MM.1S (cell line): ENCODE measurements around the gene NFILZ.
"Not testable (repeated sequence)": the region's sequence is repeated elsewhere in the genome, so short reads cannot be mapped to it uniquely, and the experiment has no call there.

Source experiments
- DNase-seq: peaks from one replicate; pipeline ENCODE4 v3.0.0-alpha.2; 2015
- H2AFZ ChIP-seq: fragments of 300-600 bp; sonication (generic); 2 replicates; pipeline ENCODE4 v1.6.0; 2016; ENCODE audit warnings: antibody characterized with exemption, low read length
- H3F3A ChIP-seq: fragments of 300-600 bp; sonication (generic); 2 replicates; pipeline ENCODE4 v1.6.1; 2016; ENCODE audit warnings: mild to moderate bottlenecking, antibody characterized with exemption, low read length, moderate library complexity, mixed read lengths; ENCODE audit not compliant: insufficient read depth
- H3K27ac ChIP-seq: fragments of 300-600 bp; sonication (generic); 2 replicates; pipeline ENCODE4 v1.5.1; 2016; ENCODE audit warnings: mild to moderate bottlenecking, low read length
- H3K27me3 ChIP-seq: fragments of 300-600 bp; sonication (generic); replicated peaks from 2 replicates; pipeline ENCODE4 v1.6.0; 2016; ENCODE audit warnings: low read length; ENCODE audit not compliant: insufficient read depth
- H3K36me3 ChIP-seq: fragments of 300-600 bp; sonication (generic); replicated peaks from 2 replicates; pipeline ENCODE4 v1.6.1; 2016; ENCODE audit warnings: mild to moderate bottlenecking, low read length, mixed read lengths; ENCODE audit not compliant: insufficient read depth
- H3K4me1 ChIP-seq: fragments of 300-600 bp; sonication (generic); 2 replicates; pipeline ENCODE4 v1.6.1; 2016; ENCODE audit warnings: low read length, mixed read lengths
- H3K4me2 ChIP-seq: fragments of 300-600 bp; sonication (generic); 2 replicates; pipeline ENCODE4 v1.6.0; 2016; ENCODE audit warnings: low read depth, low read length
- H3K4me3 ChIP-seq: fragments of 300-600 bp; sonication (generic); 2 replicates; pipeline ENCODE4 v1.5.1; 2016; ENCODE audit warnings: low read length, mixed read lengths
- H3K79me2 ChIP-seq: fragments of 300-600 bp; sonication (generic); 2 replicates; pipeline ENCODE4 v1.6.1; 2016; ENCODE audit warnings: mixed run types, low read length, mixed read lengths
- H3K9ac ChIP-seq: fragments of 300-600 bp; sonication (generic); 2 replicates; pipeline ENCODE4 v1.6.1; 2016; ENCODE audit warnings: low read length, mixed read lengths
- H3K9me2 ChIP-seq: fragments of 300-600 bp; sonication (generic); replicated peaks from 2 replicates; pipeline ENCODE4 v1.6.1; 2016; ENCODE audit warnings: mild to moderate bottlenecking, low read length, mixed read lengths; ENCODE audit not compliant: insufficient read depth
- H3K9me3 ChIP-seq: fragments of 300-600 bp; sonication (generic); replicated peaks from 2 replicates; pipeline ENCODE4 v1.6.1; 2016; ENCODE audit warnings: mild to moderate bottlenecking, low read length, mixed read lengths; ENCODE audit not compliant: insufficient read depth
- H4K20me1 ChIP-seq: fragments of 300-600 bp; sonication (generic); 2 replicates; pipeline ENCODE4 v1.6.1; 2016; ENCODE audit warnings: mild to moderate bottlenecking, low read length, moderate library complexity, mixed read lengths; ENCODE audit not compliant: insufficient read depth
- EZH2 ChIP-seq: fragments of 300-600 bp; sonication (generic); optimal IDR thresholded peaks from 2 replicates; pipeline ENCODE3; 2017; ENCODE audit warnings: low read depth, mild to moderate bottlenecking, antibody characterized with exemption, low read length, mixed read lengths
- EZH2phosphoT487 ChIP-seq: fragments of 300-600 bp; sonication (generic); IDR thresholded peaks from 2 replicates; pipeline ENCODE4 v1.6.1; 2018; ENCODE audit warnings: antibody characterized with exemption, low read length
- TF ChIP-seq, protein P1 (sequence below): fragments of 300-600 bp; sonication (generic); IDR thresholded peaks from 2 replicates; pipeline ENCODE4 v1.5.1; 2016; ENCODE audit warnings: antibody characterized with exemption, low read length, mixed read lengths

NFILZ gene

DNA sequence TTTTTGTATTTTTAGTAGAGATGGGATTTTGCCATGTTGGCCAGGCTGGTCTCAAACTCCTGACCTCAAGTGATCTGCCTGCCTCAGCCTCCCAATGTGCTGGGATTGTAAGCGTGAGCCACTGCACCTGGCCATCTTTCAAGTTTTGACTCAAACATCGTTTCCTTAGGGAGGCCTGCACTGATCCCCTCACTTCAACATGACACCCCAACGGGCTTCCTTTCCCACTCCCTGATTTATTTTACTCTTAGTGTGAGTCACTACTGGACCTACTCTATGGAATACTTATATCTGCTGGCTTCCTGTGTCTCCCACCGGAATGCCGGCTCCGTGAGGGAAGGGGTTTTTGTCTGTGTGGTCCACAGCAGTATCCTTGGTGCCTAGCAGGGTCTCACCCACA, 15.4 kb upstream of the NFILZ start:
- no peak overlapping the region for H3K4me3 ChIP-seq
- no peak for TF ChIP-seq EZH2
- TF ChIP-seq, protein P1, sequence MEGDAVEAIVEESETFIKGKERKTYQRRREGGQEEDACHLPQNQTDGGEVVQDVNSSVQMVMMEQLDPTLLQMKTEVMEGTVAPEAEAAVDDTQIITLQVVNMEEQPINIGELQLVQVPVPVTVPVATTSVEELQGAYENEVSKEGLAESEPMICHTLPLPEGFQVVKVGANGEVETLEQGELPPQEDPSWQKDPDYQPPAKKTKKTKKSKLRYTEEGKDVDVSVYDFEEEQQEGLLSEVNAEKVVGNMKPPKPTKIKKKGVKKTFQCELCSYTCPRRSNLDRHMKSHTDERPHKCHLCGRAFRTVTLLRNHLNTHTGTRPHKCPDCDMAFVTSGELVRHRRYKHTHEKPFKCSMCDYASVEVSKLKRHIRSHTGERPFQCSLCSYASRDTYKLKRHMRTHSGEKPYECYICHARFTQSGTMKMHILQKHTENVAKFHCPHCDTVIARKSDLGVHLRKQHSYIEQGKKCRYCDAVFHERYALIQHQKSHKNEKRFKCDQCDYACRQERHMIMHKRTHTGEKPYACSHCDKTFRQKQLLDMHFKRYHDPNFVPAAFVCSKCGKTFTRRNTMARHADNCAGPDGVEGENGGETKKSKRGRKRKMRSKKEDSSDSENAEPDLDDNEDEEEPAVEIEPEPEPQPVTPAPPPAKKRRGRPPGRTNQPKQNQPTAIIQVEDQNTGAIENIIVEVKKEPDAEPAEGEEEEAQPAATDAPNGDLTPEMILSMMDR = no peak
- H2AFZ ChIP-seq = no peak overlapping the region
- H3K36me3 ChIP-seq = no peaks in the 10 kb centered on the region
- no peaks in the 10 kb centered on the region for H4K20me1 ChIP-seq
- H3K4me1 ChIP-seq = no peaks in the 10 kb centered on the region
- H3K9ac ChIP-seq = no peak overlapping the region
- no peak overlapping the region for H3K27ac ChIP-seq
- no peak overlapping the region for H3K4me2 ChIP-seq
- H3K9me2 ChIP-seq = no peaks in the 10 kb centered on the region
- H3K79me2 ChIP-seq = no peaks in the 10 kb centered on the region
- no peaks in the 10 kb centered on the region for H3K9me3 ChIP-seq
- peaks cover 61% of the 10 kb centered on the region for H3K27me3 ChIP-seq
- DNase-seq = no peak
- H3F3A ChIP-seq = no peaks in the 10 kb centered on the region

DNA sequence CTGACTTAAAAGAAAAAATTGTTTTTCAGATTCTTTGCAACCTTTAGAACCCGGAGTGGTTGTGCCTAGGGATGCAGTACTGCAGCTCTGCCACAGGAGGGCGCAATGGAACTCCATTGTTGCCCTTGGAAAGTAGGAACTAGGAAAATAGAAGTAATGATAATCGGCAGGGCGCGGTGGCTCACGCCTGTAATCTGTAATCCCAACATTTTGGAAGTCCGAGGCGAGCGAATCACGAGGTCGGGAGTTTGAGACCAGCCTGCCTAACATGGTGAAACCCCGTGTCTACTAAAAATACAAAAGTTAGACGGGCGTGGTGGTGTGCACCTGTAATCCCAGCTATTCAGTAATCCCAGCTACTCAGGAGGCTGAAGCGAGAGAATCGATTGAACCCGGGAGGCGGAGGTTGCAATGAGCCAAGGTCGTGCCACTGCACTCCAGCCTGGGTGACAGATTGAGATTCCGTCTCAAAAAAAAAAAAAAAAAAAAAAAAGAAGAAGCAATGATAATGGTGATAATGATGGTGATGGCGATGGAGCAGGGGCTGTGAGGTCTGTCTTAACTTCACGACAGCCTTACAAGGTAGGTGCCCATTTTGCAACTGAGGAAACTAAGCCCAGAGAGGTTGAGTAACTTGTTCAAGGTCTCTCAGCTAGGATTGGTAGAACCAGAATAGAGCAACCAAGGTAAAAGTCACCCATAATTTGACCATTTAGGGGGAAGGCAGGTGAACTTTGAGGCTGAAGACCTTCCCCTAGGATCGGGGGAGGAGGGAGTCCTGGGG, 14.4 kb upstream of the NFILZ start:
- no peaks in the 10 kb centered on the region for H3K79me2 ChIP-seq
- H4K20me1 ChIP-seq = no peaks in the 10 kb centered on the region
- H3K9me3 ChIP-seq = no peaks in the 10 kb centered on the region
- no peak overlapping the region for H2AFZ ChIP-seq
- H3K9ac ChIP-seq = no peak overlapping the region
- TF ChIP-seq, protein P1 = peak; percentile 88
- no peak for TF ChIP-seq EZH2
- H3K27ac ChIP-seq = no peak overlapping the region
- peaks cover 68% of the 10 kb centered on the region for H3K27me3 ChIP-seq
- no peak overlapping the region for H3K4me2 ChIP-seq
- no peaks in the 10 kb centered on the region for H3K36me3 ChIP-seq
- peak; percentile 46 for DNase-seq
- H3K4me3 ChIP-seq = no peak overlapping the region
- H3F3A ChIP-seq = no peaks in the 10 kb centered on the region
- no peaks in the 10 kb centered on the region for H3K9me2 ChIP-seq
- no peaks in the 10 kb centered on the region for H3K4me1 ChIP-seq

DNA sequence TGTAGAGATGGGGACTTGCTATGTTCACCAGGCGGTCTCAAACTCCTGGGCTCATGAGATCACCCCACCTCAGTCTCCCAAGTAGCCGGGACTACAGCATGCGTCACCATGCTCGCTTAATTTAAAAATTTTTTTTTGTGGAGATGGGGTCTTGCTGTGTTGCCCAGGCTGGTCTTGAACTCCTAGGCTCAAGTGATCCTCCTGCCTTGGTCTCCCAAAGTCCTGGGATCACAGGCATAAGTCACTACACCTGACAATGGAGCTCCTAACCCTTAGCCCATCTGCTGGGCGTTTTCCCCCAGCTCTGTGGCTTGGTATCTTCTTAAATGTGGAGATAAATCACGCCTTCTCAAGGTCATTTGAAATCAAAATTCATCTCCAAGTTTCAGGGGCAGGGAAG, 13.6 kb upstream of the NFILZ start:
- no peaks in the 10 kb centered on the region for H4K20me1 ChIP-seq
- no peak overlapping the region for H3K4me2 ChIP-seq
- TF ChIP-seq, protein P1 = no peak
- TF ChIP-seq EZH2 (no peak), EZH2phosphoT487 (no peak)
- H3K9me3 ChIP-seq = no peaks in the 10 kb centered on the region
- H3K4me1 ChIP-seq = no peaks in the 10 kb centered on the region
- H2AFZ ChIP-seq = no peak overlapping the region
- no peaks in the 10 kb centered on the region for H3K79me2 ChIP-seq
- H3F3A ChIP-seq = no peaks in the 10 kb centered on the region
- H3K36me3 ChIP-seq = no peaks in the 10 kb centered on the region
- H3K27me3 ChIP-seq = peaks cover 72% of the 10 kb centered on the region
- H3K4me3 ChIP-seq = no peak overlapping the region
- H3K9me2 ChIP-seq = no peaks in the 10 kb centered on the region
- no peak overlapping the region for H3K27ac ChIP-seq
- no peak overlapping the region for H3K9ac ChIP-seq
- no peak for DNase-seq

DNA sequence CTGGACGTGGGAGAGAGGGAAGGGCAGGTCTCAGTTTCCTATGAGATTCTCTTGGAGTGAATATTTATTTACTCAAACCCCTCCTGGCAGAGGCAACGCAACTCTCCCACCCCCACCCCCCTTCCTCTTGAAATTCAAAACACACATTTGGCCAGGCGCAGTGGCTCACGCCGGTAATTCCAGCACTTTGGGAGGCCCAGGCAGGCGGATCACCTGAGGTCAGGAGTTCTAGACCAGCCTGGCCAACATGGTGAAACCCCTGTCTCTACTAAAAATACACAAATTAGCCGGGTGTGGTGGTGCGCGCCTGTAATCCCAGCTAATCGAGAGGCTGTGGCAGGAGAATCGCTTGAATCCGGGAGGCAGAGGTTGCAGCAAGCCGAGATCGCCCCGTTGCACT, 13.1 kb upstream of the NFILZ start:
- H3K36me3 ChIP-seq, H4K20me1 ChIP-seq, H3K9ac ChIP-seq, H3F3A ChIP-seq, H3K9me3 ChIP-seq, H3K27ac ChIP-seq, H3K79me2 ChIP-seq, H3K4me2 ChIP-seq, H3K9me2 ChIP-seq, H2AFZ ChIP-seq, DNase-seq, H3K4me3 ChIP-seq, H3K4me1 ChIP-seq: not testable (repeated sequence)
- H3K27me3 ChIP-seq = peaks cover 68% of the 10 kb centered on the region
